Ishikawa (cell line): ENCODE data around the gene SPAG8.
A peak's percentile ranks its signal among the peaks of the same experiment; 100 is the strongest.

ENCODE experiments used
- CEBPB ChIP-seq: IDR thresholded peaks from 2 replicates; pipeline ENCODE4 v1.6.1; 2012
- CREB1 ChIP-seq: IDR thresholded peaks from 2 replicates; pipeline ENCODE4 v1.6.1; 2012; ENCODE audit warnings: low read depth
- EGR1 ChIP-seq: IDR thresholded peaks from 2 replicates; pipeline ENCODE4 v1.6.1; 2012
- EP300 ChIP-seq: IDR thresholded peaks from 2 replicates; pipeline ENCODE4 v1.6.1; 2012; ENCODE audit warnings: borderline replicate concordance
- FOXM1 ChIP-seq: IDR thresholded peaks from 2 replicates; pipeline ENCODE4 v1.6.1; 2012; ENCODE audit warnings: low read depth, borderline replicate concordance
- MAX ChIP-seq: IDR thresholded peaks from 2 replicates; pipeline ENCODE4 v1.6.1; 2012
- NFIC ChIP-seq: IDR thresholded peaks from 2 replicates; pipeline ENCODE4 v1.6.1; 2012
- RAD21 ChIP-seq: IDR thresholded peaks from 2 replicates; pipeline ENCODE4 v1.6.1; 2012; ENCODE audit warnings: low read depth
- REST ChIP-seq: IDR thresholded peaks from 2 replicates; pipeline ENCODE4 v1.6.1; 2012; ENCODE audit warnings: low read depth, mild to moderate bottlenecking
- TAF1 ChIP-seq: IDR thresholded peaks from 2 replicates; pipeline ENCODE4 v1.6.1; 2012; ENCODE audit warnings: low read depth, mild to moderate bottlenecking
- TCF12 ChIP-seq: IDR thresholded peaks from 2 replicates; pipeline ENCODE4 v1.6.1; 2012; ENCODE audit warnings: low read depth
- TEAD4 ChIP-seq: IDR thresholded peaks from 2 replicates; pipeline ENCODE4 v1.6.1; 2012
- USF1 ChIP-seq: IDR thresholded peaks from 2 replicates; pipeline ENCODE4 v1.6.1; 2012
- YY1 ChIP-seq: IDR thresholded peaks from 2 replicates; pipeline ENCODE4 v1.6.1; 2012; ENCODE audit warnings: low read depth
- ZBTB7A ChIP-seq: IDR thresholded peaks from 2 replicates; pipeline ENCODE4 v1.6.1; 2012; ENCODE audit warnings: low read depth

SPAG8 gene

DNA sequence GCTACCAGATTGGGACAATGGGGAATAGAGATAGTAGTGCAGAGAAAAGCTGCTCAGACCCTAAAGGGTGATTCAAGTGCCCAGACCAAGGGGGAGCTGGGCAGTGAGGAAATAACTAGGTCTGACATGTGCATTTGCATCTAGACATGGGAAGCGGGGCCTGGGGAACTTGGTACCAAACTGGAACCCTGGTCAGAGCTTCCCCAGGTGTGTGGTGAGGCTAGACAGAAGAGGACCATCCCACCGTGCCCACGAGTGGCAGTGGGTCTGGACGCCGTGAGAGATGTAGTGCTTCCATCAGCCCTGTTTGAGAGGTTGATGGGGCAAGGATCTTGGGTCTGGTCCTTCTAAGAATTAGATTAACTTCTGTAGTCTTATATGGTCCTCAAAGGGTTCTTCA is 24.5 kb upstream of the SPAG8 start:
- TF ChIP-seq ZBTB7A (no peak), TEAD4 (no peak), REST (no peak)

DNA sequence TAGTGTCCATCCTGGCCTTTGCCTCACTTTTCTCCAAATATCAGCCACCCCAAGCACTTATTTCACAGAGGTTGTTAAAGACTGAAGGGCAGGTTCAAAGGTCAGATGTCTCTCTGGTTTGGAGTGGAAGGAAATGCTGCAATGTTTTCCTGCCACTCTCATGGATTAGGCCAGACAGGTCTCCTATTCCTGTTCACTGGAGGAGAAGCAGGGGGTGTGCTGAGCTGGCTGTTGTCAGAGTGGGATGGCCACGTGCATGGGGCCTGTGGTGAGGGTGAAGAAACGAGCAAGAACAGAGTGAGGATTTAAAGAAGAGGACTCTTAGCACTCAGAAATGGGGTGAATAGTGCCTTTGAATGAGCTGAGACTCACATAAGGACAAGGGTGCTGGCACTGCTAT is 23.7 kb upstream of the SPAG8 start:
- no peak for TF ChIP-seq ZBTB7A
- TF ChIP-seq TEAD4, result no peak
- TF ChIP-seq TAF1, result no peak
- TF ChIP-seq EP300, result no peak
- TF ChIP-seq TCF12, result no peak
- no peak for TF ChIP-seq MAX
- no peak for TF ChIP-seq CREB1
- TF ChIP-seq NFIC, result no peak
- no peak for TF ChIP-seq USF1
- TF ChIP-seq FOXM1, result no peak
- no peak for TF ChIP-seq RAD21

DNA sequence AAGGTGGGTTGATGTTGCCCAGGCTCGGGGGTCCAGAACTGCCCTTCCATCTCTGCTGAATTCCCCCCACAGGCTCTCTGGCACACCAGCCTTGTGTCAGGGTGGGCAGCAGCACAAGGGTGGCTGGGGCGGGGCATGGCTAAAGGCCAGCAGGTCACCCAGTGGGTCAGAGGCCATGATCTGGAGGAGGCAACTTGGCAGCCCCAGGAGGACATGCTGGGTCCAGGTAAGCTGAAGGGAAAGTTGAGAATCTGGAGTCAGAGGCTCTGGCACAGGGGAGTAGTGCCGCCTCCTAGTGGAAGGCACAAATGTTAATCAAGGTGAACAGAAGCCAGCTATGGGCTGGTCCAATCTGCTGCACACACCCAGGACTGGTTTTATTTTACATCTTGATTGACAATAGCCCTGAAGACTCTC is 23.2 kb upstream of the SPAG8 start:
- TF ChIP-seq RAD21, result peak; percentile 35
- no peak for TF ChIP-seq EP300

DNA sequence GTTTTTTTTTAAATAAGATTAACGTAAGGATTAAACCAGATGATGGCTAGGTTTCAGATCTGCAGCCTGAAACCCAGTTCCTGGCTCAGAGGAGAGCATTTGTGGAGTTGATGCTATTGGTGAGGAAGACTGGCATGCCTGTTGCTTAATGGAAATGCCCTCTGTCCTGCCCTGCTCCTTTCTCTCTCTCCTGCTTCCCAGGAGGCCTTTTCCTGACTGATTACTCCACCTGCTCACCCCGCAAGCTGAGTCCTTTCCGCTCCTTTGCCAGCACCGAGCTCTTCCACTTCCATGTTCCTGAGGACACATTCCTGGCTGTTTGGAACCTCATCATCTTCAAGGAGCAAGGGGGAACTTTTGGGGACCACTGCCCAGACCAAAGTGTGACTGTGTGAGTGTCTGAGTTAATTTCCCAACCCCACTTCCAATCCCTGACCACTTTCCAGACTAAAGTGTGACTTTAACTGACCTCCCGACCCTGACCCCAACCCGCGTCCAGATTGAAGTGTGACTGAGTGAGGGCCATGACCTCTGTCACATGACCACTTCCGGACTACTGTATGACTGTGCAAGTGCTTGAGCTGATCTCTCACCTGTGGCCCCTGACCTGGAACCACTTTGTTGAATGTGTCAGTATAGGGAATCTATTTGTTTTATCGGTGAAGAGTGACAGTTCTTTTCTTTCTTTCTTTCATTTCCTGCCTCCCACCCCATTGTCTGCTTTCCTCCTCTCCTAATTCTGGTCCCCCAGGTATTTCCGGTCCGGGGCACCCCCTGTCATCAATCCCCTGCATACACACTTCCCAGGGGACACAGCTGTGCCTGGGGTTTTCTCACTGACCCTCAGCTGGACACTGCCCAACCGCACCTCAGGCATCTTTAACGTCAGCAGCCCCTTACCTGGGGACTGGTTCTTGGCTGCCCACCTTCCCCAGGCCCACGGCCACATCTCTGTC is 22.5 kb upstream of the SPAG8 start:
- TF ChIP-seq ZBTB7A, result no peak
- no peak for TF ChIP-seq YY1
- no peak for TF ChIP-seq CREB1
- no peak for TF ChIP-seq EGR1
- no peak for TF ChIP-seq RAD21
- TF ChIP-seq TAF1, result no peak
- no peak for TF ChIP-seq NFIC
- no peak for TF ChIP-seq CEBPB
- no peak for TF ChIP-seq TEAD4
- TF ChIP-seq USF1, result no peak
- TF ChIP-seq TCF12, result no peak
- no peak for TF ChIP-seq MAX
- TF ChIP-seq FOXM1, result no peak
- no peak for TF ChIP-seq REST
- TF ChIP-seq EP300, result no peak

DNA sequence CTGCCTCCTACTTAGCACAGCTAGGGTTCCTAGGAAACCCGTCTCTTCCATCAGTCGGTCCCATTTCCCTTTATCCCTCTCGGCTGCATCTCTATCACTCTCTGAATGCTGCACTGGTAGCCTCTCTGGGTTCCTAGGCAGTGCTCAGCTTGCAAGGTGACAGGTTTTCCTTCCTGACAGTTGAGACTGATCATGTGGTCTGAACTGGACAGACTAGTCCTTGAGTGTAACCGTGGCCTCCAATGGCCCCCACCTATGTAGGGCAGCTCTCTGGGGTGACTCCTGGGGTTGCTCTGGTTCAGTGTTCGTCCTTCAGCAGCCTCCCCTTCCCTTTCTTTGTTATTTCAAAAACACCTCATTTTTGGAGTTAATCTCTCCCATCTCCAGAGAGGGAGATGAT is 20.8 kb upstream of the SPAG8 start:
- no peak for TF ChIP-seq EGR1
- TF ChIP-seq USF1, result peak; percentile 41; the same call in 1 of the 2 replicates

- TF ChIP-seq TAF1, result no peak
- TF ChIP-seq CREB1, result no peak
- TF ChIP-seq USF1, result no peak
- TF ChIP-seq CEBPB, result no peak
- TF ChIP-seq FOXM1, result no peak
- TF ChIP-seq TCF12, result no peak
- no peak for TF ChIP-seq REST
- TF ChIP-seq EP300, result no peak
- TF ChIP-seq YY1, result no peak
- TF ChIP-seq EGR1, result no peak
- no peak for TF ChIP-seq TEAD4
- no peak for TF ChIP-seq RAD21
- TF ChIP-seq NFIC, result no peak
- TF ChIP-seq MAX, result no peak
- no peak for TF ChIP-seq ZBTB7A
Measured at GRCh38 chr9:35831040-35831439, 19.0 kb upstream of the SPAG8 start.
